Measurements from ENCODE around the gene SYP. TPM values are rescaled to one million over a fixed set of nuclear protein-coding genes. Genes with fewer than 3 reads are reported as not detected.
"Not testable (repeated sequence)": the region's sequence is repeated elsewhere in the genome, so short reads cannot be mapped to it uniquely, and the experiment has no call there.

The SYP gene
- total RNA-seq, 1 donor from 2014 or later, result 0.07 TPM

DNA sequence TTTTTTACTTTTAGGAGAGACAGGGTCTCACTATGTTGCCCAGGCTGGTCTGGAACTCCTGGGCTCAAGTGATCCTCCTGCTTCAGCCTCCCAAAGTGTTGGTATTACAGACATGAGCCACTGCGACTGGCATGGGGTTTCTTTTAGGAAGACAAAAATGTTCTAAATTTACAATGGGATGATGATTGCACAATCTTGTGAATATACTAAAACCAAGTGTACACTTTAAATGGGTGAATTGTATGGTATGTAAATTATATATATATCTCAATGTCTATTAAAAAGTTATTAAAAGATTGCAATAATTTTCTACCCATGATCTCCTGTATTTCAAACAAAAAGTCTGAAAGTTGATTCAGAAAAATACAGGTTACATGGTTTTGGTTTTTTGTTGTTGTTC, 46.5 kb downstream of the SYP start:
- Histone ChIP-seq H3K9me3 (ENCODE audit: low read depth) (no peaks in the 10 kb centered on the region), H3K27ac (no peak overlapping the region), H3K4me1 (no peaks in the 10 kb centered on the region), H3K4me2 (no peak overlapping the region), H3K27me3 (peaks cover 10% of the 10 kb centered on the region), H3F3A (ENCODE audit: low read depth) (peaks cover 15% of the 10 kb centered on the region), H3K79me2 (ENCODE audit: low read depth) (no peaks in the 10 kb centered on the region), H3K4me3 (no peak overlapping the region), H3K36me3 (no peaks in the 10 kb centered on the region), H4K20me1 (ENCODE audit: low read depth) (no peaks in the 10 kb centered on the region), H3K9ac (no peak overlapping the region), H2AFZ (replicated peaks) (no peak overlapping the region)
- peaks cover 20% of the 10 kb centered on the region for H3K9me3 Mint-ChIP-seq
- no peak for DNase-seq (ENCODE audit: low spot score)
- no peak overlapping the region for H3K4me3 Mint-ChIP-seq
- H3K27ac Mint-ChIP-seq, result no peak overlapping the region
- TF ChIP-seq, protein P1, sequence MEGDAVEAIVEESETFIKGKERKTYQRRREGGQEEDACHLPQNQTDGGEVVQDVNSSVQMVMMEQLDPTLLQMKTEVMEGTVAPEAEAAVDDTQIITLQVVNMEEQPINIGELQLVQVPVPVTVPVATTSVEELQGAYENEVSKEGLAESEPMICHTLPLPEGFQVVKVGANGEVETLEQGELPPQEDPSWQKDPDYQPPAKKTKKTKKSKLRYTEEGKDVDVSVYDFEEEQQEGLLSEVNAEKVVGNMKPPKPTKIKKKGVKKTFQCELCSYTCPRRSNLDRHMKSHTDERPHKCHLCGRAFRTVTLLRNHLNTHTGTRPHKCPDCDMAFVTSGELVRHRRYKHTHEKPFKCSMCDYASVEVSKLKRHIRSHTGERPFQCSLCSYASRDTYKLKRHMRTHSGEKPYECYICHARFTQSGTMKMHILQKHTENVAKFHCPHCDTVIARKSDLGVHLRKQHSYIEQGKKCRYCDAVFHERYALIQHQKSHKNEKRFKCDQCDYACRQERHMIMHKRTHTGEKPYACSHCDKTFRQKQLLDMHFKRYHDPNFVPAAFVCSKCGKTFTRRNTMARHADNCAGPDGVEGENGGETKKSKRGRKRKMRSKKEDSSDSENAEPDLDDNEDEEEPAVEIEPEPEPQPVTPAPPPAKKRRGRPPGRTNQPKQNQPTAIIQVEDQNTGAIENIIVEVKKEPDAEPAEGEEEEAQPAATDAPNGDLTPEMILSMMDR (IDR thresholded peaks at IDR 0.05), result no peak
- no peak for TF ChIP-seq EZH2 (IDR thresholded peaks at IDR 0.05)
- no peak for TF ChIP-seq EZH2phosphoT487 (IDR thresholded peaks at IDR 0.05)
- H3K27me3 Mint-ChIP-seq (ENCODE audit: insufficient read depth, low read depth), result peaks cover 2% of the 10 kb centered on the region
- H3K4me1 Mint-ChIP-seq, result peaks cover 15% of the 10 kb centered on the region
- H3K36me3 Mint-ChIP-seq, result no peaks in the 10 kb centered on the region

DNA sequence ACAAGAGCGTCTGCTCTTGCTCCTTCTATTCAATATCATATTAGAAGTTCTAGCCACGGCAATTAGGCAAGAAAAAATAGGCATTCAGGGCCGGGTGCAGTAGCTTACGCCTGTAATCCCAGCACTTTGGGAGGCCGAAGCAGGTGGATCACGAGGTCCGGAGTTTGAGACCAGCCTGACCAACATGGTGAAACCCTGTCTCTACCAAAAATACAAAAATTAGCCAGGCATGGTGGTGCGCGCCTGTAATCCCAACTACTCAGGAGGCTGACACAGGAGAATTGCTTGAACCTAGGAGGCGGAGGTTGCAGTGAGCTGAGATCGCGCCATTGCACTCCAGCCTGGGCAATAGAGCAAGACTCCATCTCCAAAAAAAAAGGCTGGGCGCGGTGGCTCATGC, 50.7 kb downstream of the SYP start:
- not testable (repeated sequence) for H3K4me1 Mint-ChIP-seq; H3K27ac Mint-ChIP-seq; DNase-seq (ENCODE audit: low spot score); H3K9ac ChIP-seq; H3K27me3 Mint-ChIP-seq (ENCODE audit: insufficient read depth, low read depth); H3K4me3 ChIP-seq; H3K36me3 ChIP-seq; H2AFZ ChIP-seq (replicated peaks); H3K4me1 ChIP-seq; H3F3A ChIP-seq (ENCODE audit: low read depth); H3K27ac ChIP-seq; H4K20me1 ChIP-seq (ENCODE audit: low read depth); H3K9me3 ChIP-seq (ENCODE audit: low read depth); H3K4me2 ChIP-seq; H3K27me3 ChIP-seq; H3K79me2 ChIP-seq (ENCODE audit: low read depth); H3K36me3 Mint-ChIP-seq; H3K4me3 Mint-ChIP-seq
- H3K9me3 Mint-ChIP-seq, result peaks cover 15% of the 10 kb centered on the region

DNA sequence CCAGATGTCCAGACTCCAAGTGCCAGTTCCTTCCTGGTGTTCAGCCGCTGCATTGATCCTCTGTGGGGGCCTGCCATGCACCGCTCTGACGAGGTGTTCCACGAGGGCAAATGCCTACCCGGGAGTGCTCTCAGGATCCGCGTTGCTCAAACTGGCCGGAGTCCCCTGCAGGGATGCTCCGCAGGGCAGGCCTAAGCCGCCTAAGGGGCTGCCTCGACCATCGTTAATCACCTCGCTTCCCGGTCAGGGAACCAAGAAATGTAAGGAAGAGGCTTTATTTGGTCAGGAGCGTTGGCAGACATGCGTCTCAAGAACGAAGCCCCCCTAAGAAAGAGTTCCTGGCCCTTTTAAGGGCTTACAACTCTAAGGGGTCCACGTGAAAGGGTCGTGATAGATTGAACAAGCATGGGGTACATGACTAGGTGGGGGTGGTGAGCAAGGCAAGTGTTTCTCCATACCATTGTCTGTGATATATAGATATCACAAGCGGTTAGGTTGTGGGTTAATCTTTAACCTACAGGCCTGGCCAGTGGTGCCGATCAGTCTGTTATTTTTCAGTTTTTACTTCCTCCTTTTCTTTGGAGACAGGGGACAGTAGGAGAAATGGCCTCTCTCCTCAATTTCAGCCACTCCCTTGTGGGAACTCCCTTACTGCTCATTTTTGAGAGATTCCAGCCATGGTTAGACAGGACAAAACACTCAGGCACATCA, 51.4 kb downstream of the SYP start:
- not testable (repeated sequence) for H3K36me3 Mint-ChIP-seq; H3K4me3 Mint-ChIP-seq; H3K4me2 ChIP-seq; DNase-seq (ENCODE audit: low spot score); H3K27ac Mint-ChIP-seq; H3K79me2 ChIP-seq (ENCODE audit: low read depth); H4K20me1 ChIP-seq (ENCODE audit: low read depth); H3K9me3 ChIP-seq (ENCODE audit: low read depth); H3K27me3 Mint-ChIP-seq (ENCODE audit: insufficient read depth, low read depth); H3K4me3 ChIP-seq; H3K9ac ChIP-seq; H3K4me1 ChIP-seq; H3F3A ChIP-seq (ENCODE audit: low read depth); H3K4me1 Mint-ChIP-seq; H3K27me3 ChIP-seq; H2AFZ ChIP-seq (replicated peaks); H3K27ac ChIP-seq; H3K36me3 ChIP-seq
- peaks cover 18% of the 10 kb centered on the region for H3K9me3 Mint-ChIP-seq

DNA sequence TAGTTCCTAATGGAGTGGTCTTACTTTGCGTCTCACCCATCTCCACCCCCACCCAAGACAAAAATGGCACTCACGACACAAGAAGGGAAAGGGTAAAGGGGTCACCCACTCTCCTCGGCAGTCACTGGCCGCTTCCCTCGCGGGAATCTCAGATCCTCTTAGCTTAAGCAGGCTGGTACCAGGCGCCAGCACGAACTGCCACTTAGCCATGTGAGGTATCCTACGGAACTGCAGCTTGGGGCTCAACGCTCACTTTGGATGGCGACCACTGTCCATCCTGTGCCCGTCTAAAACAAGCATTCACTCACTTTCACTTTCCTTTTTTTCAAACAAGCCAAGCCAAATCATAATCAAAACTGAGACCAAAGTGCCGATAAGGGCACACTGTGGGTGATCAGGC, 52.1 kb downstream of the SYP start:
- no peaks in the 10 kb centered on the region for H3K4me1 Mint-ChIP-seq
- no peaks in the 10 kb centered on the region for H3K27me3 ChIP-seq
- no peaks in the 10 kb centered on the region for H3K36me3 ChIP-seq
- H3F3A ChIP-seq (ENCODE audit: low read depth), result no peaks in the 10 kb centered on the region
- H3K27ac Mint-ChIP-seq, result no peak overlapping the region
- H4K20me1 ChIP-seq (ENCODE audit: low read depth), result no peaks in the 10 kb centered on the region
- no peak overlapping the region for H3K9ac ChIP-seq
- no peaks in the 10 kb centered on the region for H3K9me3 ChIP-seq (ENCODE audit: low read depth)
- no peaks in the 10 kb centered on the region for H3K36me3 Mint-ChIP-seq
- H3K27me3 Mint-ChIP-seq (ENCODE audit: insufficient read depth, low read depth), result peaks cover 2% of the 10 kb centered on the region
- no peak overlapping the region for H3K4me3 Mint-ChIP-seq
- no peak overlapping the region for H2AFZ ChIP-seq (replicated peaks)
- H3K79me2 ChIP-seq (ENCODE audit: low read depth), result no peaks in the 10 kb centered on the region
- peaks cover 20% of the 10 kb centered on the region for H3K9me3 Mint-ChIP-seq
- no peaks in the 10 kb centered on the region for H3K4me1 ChIP-seq
- TF ChIP-seq EZH2 (IDR thresholded peaks at IDR 0.05) (no peak), EZH2phosphoT487 (IDR thresholded peaks at IDR 0.05) (no peak)
- TF ChIP-seq, protein P1 (IDR thresholded peaks at IDR 0.05), result no peak
- H3K4me2 ChIP-seq, result no peak overlapping the region
- H3K4me3 ChIP-seq, result no peak overlapping the region
- DNase-seq (ENCODE audit: low spot score), result no peak
- H3K27ac ChIP-seq, result no peak overlapping the region
